Naive thymus-derived CD4-positive, alpha-beta T cell (primary cell): ENCODE measurements around the gene NEDD4. TPM values are rescaled to one million over a fixed set of nuclear protein-coding genes. Genes with fewer than 3 reads are reported as not detected.
"Not testable (repeated sequence)": the region's sequence is repeated elsewhere in the genome, so short reads cannot be mapped to it uniquely, and the experiment has no call there.

Source experiments
- ATAC-seq: fragments of 150-1000 bp; cut with Tn5 transposase; 2 replicates; pipeline ENCODE4 v1.10.0; 2021; ENCODE audit warnings: mild to moderate bottlenecking, moderate library complexity
- CTCF ChIA-PET: fragments of 350-600 bp; sonication (Branson Sonifier 250); formaldehyde crosslinking; loops from one replicate; lab custom pipeline; 2021; ENCODE audit warnings: antibody characterized with exemption; lab: Charles Lee
- POLR2A ChIA-PET: fragments of 350-600 bp; sonication (Branson Sonifier 250); formaldehyde crosslinking; loops from one replicate; lab custom pipeline; 2021; ENCODE audit warnings: antibody characterized with exemption, inconsistent platforms; lab: Charles Lee
- DNase-seq, 9 donors: peaks; one replicate each; pipeline versions ENCODE4 v3.0.0 to v3.0.0-alpha.2; 2020 to 2022; ENCODE audit warnings: mixed read lengths in 1 of 9
- H3K27ac ChIP-seq: one replicate; pipeline ENCODE4 v1.7.0; 2013; ENCODE audit warnings: mild to moderate bottlenecking, low read depth, low read length, moderate library complexity
- H3K27me3 ChIP-seq, 2 donors: one replicate each; pipeline ENCODE4 v1.7.0; 2013; ENCODE audit warnings: low read length in 2 of 2, mild to moderate bottlenecking in 2 of 2, moderate library complexity in 2 of 2; ENCODE audit not compliant: control insufficient read depth in 2 of 2, insufficient read depth in 2 of 2
- H3K36me3 ChIP-seq, 3 experiments: 1 replicate in 2 of 3; 2 replicates in 1 of 3; pipeline ENCODE4 v1.7.0; 2013; ENCODE audit warnings: low read length in 3 of 3, mild to moderate bottlenecking in 3 of 3, moderate library complexity in 1 of 3; ENCODE audit not compliant: insufficient read depth in 3 of 3, control insufficient read depth in 2 of 3
- H3K4me1 ChIP-seq, 2 donors: one replicate each; pipeline ENCODE4 v1.7.0; 2013; ENCODE audit warnings: low read length in 2 of 2, mild to moderate bottlenecking in 2 of 2, moderate library complexity in 1 of 2; ENCODE audit not compliant: control insufficient read depth in 2 of 2, insufficient read depth in 2 of 2
- H3K4me3 ChIP-seq: 2 replicates; pipeline ENCODE4 v1.7.0; 2013; ENCODE audit warnings: mild to moderate bottlenecking, low read length
- H3K9me3 ChIP-seq, 3 experiments: 1 replicate in 2 of 3; 2 replicates in 1 of 3; pipeline ENCODE4 v1.7.0; 2013; ENCODE audit warnings: low read length in 3 of 3; ENCODE audit not compliant: control insufficient read depth in 2 of 3
- H3K27ac Mint-ChIP-seq, 9 donors: one replicate each; pipeline ENCODE4 v1.8.0; 2020 to 2022; ENCODE audit warnings: mixed read lengths in 9 of 9, mild to moderate bottlenecking in 8 of 9, moderate library complexity in 5 of 9, inconsistent platforms in 2 of 9
- H3K27me3 Mint-ChIP-seq, 5 donors: one replicate each; pipeline ENCODE4 v1.8.0; 2021 to 2022; ENCODE audit warnings: mixed read lengths in 5 of 5, mild to moderate bottlenecking in 1 of 5
- H3K36me3 Mint-ChIP-seq, 5 donors: one replicate each; pipeline ENCODE4 v1.8.0; 2020 to 2022; ENCODE audit warnings: mixed read lengths in 5 of 5, mild to moderate bottlenecking in 3 of 5, inconsistent platforms in 1 of 5
- H3K4me1 Mint-ChIP-seq, 7 donors: one replicate each; pipeline ENCODE4 v1.8.0; 2020 to 2022; ENCODE audit warnings: mixed read lengths in 7 of 7, mild to moderate bottlenecking in 3 of 7, inconsistent platforms in 1 of 7
- H3K4me3 Mint-ChIP-seq, 10 donors: one replicate each; pipeline ENCODE4 v1.8.0; 2020 to 2022; ENCODE audit warnings: mild to moderate bottlenecking in 10 of 10, mixed read lengths in 10 of 10, moderate library complexity in 6 of 10, inconsistent platforms in 2 of 10
- H3K9me3 Mint-ChIP-seq, 11 donors: one replicate each; pipeline ENCODE4 v1.8.0; 2020 to 2022; ENCODE audit warnings: mixed read lengths in 11 of 11, mild to moderate bottlenecking in 4 of 11, inconsistent platforms in 1 of 11, moderate library complexity in 1 of 11
- intact Hi-C, 2 donors: fragments of 100-400 bp; cut with micrococcal nuclease; formaldehyde crosslinking; loops; one replicate each; pipeline ENCODE4 v1.15.1; 2023
- polyA plus RNA-seq, 2 donors: library from polyadenylated mRNA; unstranded; fragments of 300-500 nt; fragmentation: Illumina TruSeq; gene quantifications; one replicate each; pipeline ENCODE4 v1.2.3, GENCODE V29; 2021
- total RNA-seq, 6 experiments: library from RNA in 5 of 6; stranded (reverse) in 5 of 6; gene quantifications; 1 replicate in 5 of 6; 2 replicates in 1 of 6; pipeline ENCODE4 v1.2.3 and lab custom pipeline; 2021 to 2026

NEDD4 gene
- total and polyA plus RNA-seq, 7 experiments from 2014 or later: 1.1 to 15.1 (median 4.3) TPM

GRCh38 chr15:55842897-55843296 lies 150.5 kb downstream of the NEDD4 start:
- H3K4me1 ChIP-seq, intact Hi-C loops, H3K36me3 ChIP-seq, H3K27me3 ChIP-seq, DNase-seq, H3K27me3 Mint-ChIP-seq, H3K27ac ChIP-seq, H3K4me3 Mint-ChIP-seq, H3K27ac Mint-ChIP-seq, H3K4me3 ChIP-seq, H3K4me1 Mint-ChIP-seq, POLR2A ChIA-PET, ATAC-seq, H3K9me3 ChIP-seq, H3K9me3 Mint-ChIP-seq: not testable (repeated sequence)
- H3K36me3 Mint-ChIP-seq: peaks cover 12 to 22% (median 20%) of the 10 kb centered on the region in 5 donors
- CTCF ChIA-PET: interaction anchor here (0.8 to 1.2 kb wide), 2 partner anchors 74 to 193 kb away, joined by 3 to 6 read pairs; no protein-coding TSS in a partner anchor

- no peaks in the 10 kb centered on the region for H3K9me3 Mint-ChIP-seq
- no peaks in the 10 kb centered on the region for H3K27me3 Mint-ChIP-seq
- DNase-seq (no peak), ATAC-seq (no peak)
- intact Hi-C loops: no loop called here
- Histone ChIP-seq H3K4me1 (no peaks in the 10 kb centered on the region), H3K36me3 (no peaks in the 10 kb centered on the region), H3K9me3 (no peaks in the 10 kb centered on the region), H3K4me3 (no peak overlapping the region), H3K27me3 (no peaks in the 10 kb centered on the region), H3K27ac (no peak overlapping the region)
- no peak overlapping the region for H3K4me3 Mint-ChIP-seq
- no peaks in the 10 kb centered on the region for H3K4me1 Mint-ChIP-seq
- ChIA-PET CTCF (no interaction called here), POLR2A (no interaction called here)
- H3K36me3 Mint-ChIP-seq: peaks cover 0 to 7% (median 2%) of the 10 kb centered on the region in 5 donors
- no peak overlapping the region for H3K27ac Mint-ChIP-seq
Measured at GRCh38 chr15:55835866-55836265, 157.5 kb downstream of the NEDD4 start.

DNA sequence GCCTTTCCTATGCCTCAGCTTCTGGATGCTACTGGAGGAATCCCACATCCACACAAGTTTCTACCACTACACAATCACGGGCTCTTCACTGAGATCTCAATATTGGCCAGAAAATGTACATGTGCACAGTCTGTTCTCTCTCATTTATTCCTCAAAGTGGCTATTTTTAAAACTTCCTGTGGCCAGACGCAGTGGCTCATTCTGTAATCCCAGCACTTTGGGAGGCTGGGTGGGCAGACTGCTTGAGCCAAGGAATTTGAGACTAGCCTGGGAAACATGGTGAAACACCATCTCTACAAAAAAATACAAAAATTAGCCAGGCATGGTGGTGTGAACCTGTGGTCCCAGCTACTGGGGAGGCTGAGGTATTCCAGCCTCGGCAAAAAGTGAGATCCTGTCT lies 159.1 kb downstream of the NEDD4 start:
- H3K27me3 Mint-ChIP-seq: no peaks in the 10 kb centered on the region
- intact Hi-C loops: no loop called here
- H3K9me3 Mint-ChIP-seq: no peaks in the 10 kb centered on the region
- Histone ChIP-seq H3K4me1 (peaks cover 0 to 6% of the 10 kb centered on the region in 2 donors), H3K27ac (no peak overlapping the region), H3K27me3 (no peaks in the 10 kb centered on the region), H3K4me3 (no peak overlapping the region), H3K9me3 (no peaks in the 10 kb centered on the region), H3K36me3 (no peaks in the 10 kb centered on the region)
- H3K27ac Mint-ChIP-seq: no peak overlapping the region
- peaks cover 0 to 7% (median 2%) of the 10 kb centered on the region in 5 donors for H3K36me3 Mint-ChIP-seq
- ChIA-PET CTCF (no interaction called here), POLR2A (no interaction called here)
- DNase-seq (no peak), ATAC-seq (no peak)
- H3K4me1 Mint-ChIP-seq: peaks cover 0 to 11% (median 0%) of the 10 kb centered on the region in 7 donors
- H3K4me3 Mint-ChIP-seq: no peak overlapping the region

GRCh38 chr15:55829826-55830225 lies 163.6 kb downstream of the NEDD4 start:
- peak; percentile 41 for ATAC-seq
- intact Hi-C loops: no loop called here
- ChIA-PET CTCF (no interaction called here), POLR2A (no interaction called here)
- Mint-ChIP-seq H3K27me3 (peaks cover 0 to 1% (median 0%) of the 10 kb centered on the region in 5 donors), H3K27ac (peak overlapping the region in 1 of 9 donors; percentile 58), H3K4me1 (peaks cover 0 to 18% (median 0%) of the 10 kb centered on the region in 7 donors), H3K9me3 (no peaks in the 10 kb centered on the region), H3K36me3 (peaks cover 0 to 3% (median 0%) of the 10 kb centered on the region in 5 donors), H3K4me3 (peak overlapping the region in 1 of 10 donors; percentile 56)
- Histone ChIP-seq H3K9me3 (no peaks in the 10 kb centered on the region), H3K4me3 (no peak overlapping the region), H3K4me1 (peaks cover 0 to 6% of the 10 kb centered on the region in 2 donors), H3K27me3 (no peaks in the 10 kb centered on the region), H3K27ac (no peak overlapping the region), H3K36me3 (no peaks in the 10 kb centered on the region)
- DNase-seq: peak in 1 of 9 donors; percentile 21

- Histone ChIP-seq H3K27me3 (no peaks in the 10 kb centered on the region), H3K9me3 (no peaks in the 10 kb centered on the region), H3K4me1 (peaks cover 0 to 6% of the 10 kb centered on the region in 2 donors), H3K36me3 (no peaks in the 10 kb centered on the region), H3K4me3 (no peak overlapping the region), H3K27ac (no peak overlapping the region)
- POLR2A ChIA-PET: no interaction called here
- Mint-ChIP-seq H3K27ac (no peak overlapping the region), H3K9me3 (no peaks in the 10 kb centered on the region), H3K36me3 (no peaks in the 10 kb centered on the region), H3K4me3 (no peak overlapping the region), H3K4me1 (peaks cover 0 to 18% (median 0%) of the 10 kb centered on the region in 7 donors), H3K27me3 (peaks cover 0 to 3% (median 0%) of the 10 kb centered on the region in 5 donors)
- DNase-seq (no peak), ATAC-seq (no peak)
- intact Hi-C loops: no loop called here
- CTCF ChIA-PET: no interaction called here
Measured at GRCh38 chr15:55827955-55828354, 165.5 kb downstream of the NEDD4 start.

DNA sequence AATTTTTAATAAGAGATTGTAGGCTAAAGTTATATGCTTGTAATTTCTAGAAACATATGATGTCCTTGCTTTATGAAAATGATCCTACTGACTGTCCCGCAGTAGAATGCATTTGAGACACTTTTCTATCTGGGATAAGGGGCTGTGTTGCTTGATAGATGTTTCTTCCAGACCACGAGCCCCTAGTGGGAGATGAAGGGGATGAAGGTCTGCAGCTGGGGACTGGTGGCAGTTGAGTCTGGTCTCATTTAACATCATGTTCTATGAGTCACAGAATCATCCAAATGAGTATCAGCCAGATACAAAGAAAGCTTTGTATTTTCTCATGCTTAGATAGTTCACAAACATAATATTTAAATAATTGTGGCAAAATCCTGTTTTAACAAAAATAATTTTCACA lies 166.2 kb downstream of the NEDD4 start:
- H3K9me3 Mint-ChIP-seq: peaks cover 0 to 1% (median 0%) of the 10 kb centered on the region in 11 donors
- H3K27me3 ChIP-seq: no peaks in the 10 kb centered on the region
- H3K4me1 Mint-ChIP-seq: peaks cover 0 to 18% (median 0%) of the 10 kb centered on the region in 7 donors
- H3K4me3 ChIP-seq: no peak overlapping the region
- H3K9me3 ChIP-seq: no peaks in the 10 kb centered on the region
- no peak overlapping the region for H3K27ac ChIP-seq
- H3K27me3 Mint-ChIP-seq: peaks cover 0 to 4% (median 0%) of the 10 kb centered on the region in 5 donors
- no peak for DNase-seq
- ATAC-seq: no peak
- POLR2A ChIA-PET: no interaction called here
- no peaks in the 10 kb centered on the region for H3K36me3 ChIP-seq
- H3K4me3 Mint-ChIP-seq: no peak overlapping the region
- no peaks in the 10 kb centered on the region for H3K36me3 Mint-ChIP-seq
- CTCF ChIA-PET: no interaction called here
- intact Hi-C loops: no loop called here
- no peak overlapping the region for H3K27ac Mint-ChIP-seq
- peaks cover 0 to 6% of the 10 kb centered on the region in 2 donors for H3K4me1 ChIP-seq

GRCh38 chr15:55824857-55825613 lies 168.4 kb downstream of the NEDD4 start:
- ATAC-seq: no peak
- Histone ChIP-seq H3K4me3 (no peak overlapping the region), H3K27me3 (no peaks in the 10 kb centered on the region), H3K36me3 (no peaks in the 10 kb centered on the region), H3K27ac (no peak overlapping the region), H3K9me3 (no peaks in the 10 kb centered on the region), H3K4me1 (peaks cover 0 to 3% of the 10 kb centered on the region in 2 donors)
- Mint-ChIP-seq H3K27me3 (peaks cover 0 to 9% (median 4%) of the 10 kb centered on the region in 5 donors), H3K9me3 (peaks cover 0 to 3% (median 0%) of the 10 kb centered on the region in 11 donors), H3K4me3 (no peak overlapping the region), H3K36me3 (no peaks in the 10 kb centered on the region), H3K4me1 (peaks cover 0 to 14% (median 0%) of the 10 kb centered on the region in 7 donors), H3K27ac (no peak overlapping the region)
- intact Hi-C loops: no loop called here
- ChIA-PET CTCF (no interaction called here), POLR2A (no interaction called here)
- no peak for DNase-seq
